Tibial nerve (tissue), 4 donors: Measurements from ENCODE around the gene IGF1R.

ENCODE experiments used
- CTCF ChIP-seq, 5 experiments: fragments of 200-600 bp in 3 of 5; fragments of 450-650 bp in 2 of 5; sonication (generic) in 3 of 5; IDR thresholded peaks; one replicate each; pipeline ENCODE4 v1.5.1; 2016 to 2019; ENCODE audit warnings: antibody characterized with exemption in 5 of 5, mild to moderate bottlenecking in 3 of 5, moderate library complexity in 2 of 5
- EP300 ChIP-seq, 2 donors: sonication (generic); formaldehyde crosslinking; IDR thresholded peaks; one replicate each; pipeline ENCODE4 v1.6.1; 2017; ENCODE audit warnings: antibody characterized with exemption in 2 of 2, mild to moderate bottlenecking in 1 of 2
- POLR2A ChIP-seq, 2 donors: fragments of 450-650 bp; IDR thresholded peaks; one replicate each; pipeline ENCODE4 v1.6.1; 2017; ENCODE audit warnings: antibody characterized with exemption in 2 of 2, mild to moderate bottlenecking in 2 of 2, moderate library complexity in 2 of 2

- TF ChIP-seq CTCF (IDR thresholded peaks at IDR 0.05) (no peak), POLR2A (IDR thresholded peaks at IDR 0.05) (no peak), EP300 (IDR thresholded peaks at IDR 0.05) (no peak)
Observed at GRCh38 chr15:98620020-98620419, 28.3 kb upstream of the IGF1R start.
